Prostate gland (tissue), 2 donors: ENCODE results near the gene NUAK1. TPM values are rescaled to one million over a fixed set of nuclear protein-coding genes. Genes with fewer than 3 reads are reported as not detected.
A peak's percentile ranks its signal among the peaks of the same experiment; 100 is the strongest.

Source experiments
- DNase-seq: peaks from one replicate; pipeline ENCODE4 v3.0.0-alpha.2; 2019; ENCODE audit warnings: low spot score
- H3K27ac ChIP-seq, 2 donors: fragments of 200-600 bp; sonication (generic); 2 replicates each; pipeline ENCODE4 v1.5.1; 2017 to 2019
- H3K27me3 ChIP-seq: fragments of 200-600 bp; sonication (generic); replicated peaks from 2 replicates; pipeline ENCODE4 v1.5.1; 2019; ENCODE audit not compliant: insufficient read depth
- H3K36me3 ChIP-seq, 2 donors: fragments of 200-600 bp; sonication (generic); 1 replicate in 1 of 2; 2 replicates in 1 of 2; pipeline versions ENCODE4 v1.5.1 to v1.8.1; 2017 to 2019
- H3K4me1 ChIP-seq: fragments of 200-600 bp; sonication (generic); replicated peaks from 2 replicates; pipeline ENCODE4 v1.5.1; 2019
- H3K4me3 ChIP-seq, 2 donors: fragments of 200-600 bp; sonication (generic); 2 replicates each; pipeline ENCODE4 v1.5.1; 2017 to 2019
- H3K9me3 ChIP-seq: fragments of 200-600 bp; sonication (generic); 2 replicates; pipeline ENCODE4 v1.5.1; 2017
- CTCF ChIP-seq, 4 experiments: fragments of 200-600 bp in 2 of 4; fragments of 450-650 bp in 2 of 4; sonication (generic) in 2 of 4; IDR thresholded peaks; 1 replicate in 3 of 4; 2 replicates in 1 of 4; pipeline ENCODE4 v1.5.1; 2016 to 2019; ENCODE audit warnings: antibody characterized with exemption in 4 of 4, mild to moderate bottlenecking in 2 of 4, moderate library complexity in 2 of 4
- POLR2A ChIP-seq: fragments of 450-650 bp; IDR thresholded peaks from one replicate; pipeline ENCODE4 v1.6.1; 2016; ENCODE audit warnings: antibody characterized with exemption, mild to moderate bottlenecking
- POLR2AphosphoS5 ChIP-seq: sonication (generic); formaldehyde crosslinking; IDR thresholded peaks from one replicate; pipeline ENCODE4 v1.6.1; 2017; ENCODE audit warnings: antibody characterized with exemption
- WGBS: methylation state at CpG from one replicate; pipeline ENCODE4 v1.1.5; 2018; 5-methylcytosine and 5-hydroxymethylcytosine counted together
- intact Hi-C: fragments of 100-400 bp; cut with DNase I; formaldehyde crosslinking; loops from one replicate; pipeline ENCODE4 v1.14.2; 2022
- total RNA-seq, 2 donors: library from RNA; depleted of rRNA; stranded (reverse); fragments of >200 nt; gene quantifications; one replicate each; pipeline ENCODE4 v1.1.0, GENCODE V29; 2016

NUAK1 gene
- total RNA-seq, 2 donors from 2014 or later, result 9.6 to 16.0 TPM

GRCh38 chr12:106097011-106097410 is 41.7 kb downstream of the NUAK1 start:
- Histone ChIP-seq H3K27ac (no peak overlapping the region), H3K4me3 (no peak overlapping the region), H3K4me1 (peaks cover 5% of the 10 kb centered on the region), H3K36me3 (no peaks in the 10 kb centered on the region), H3K27me3 (no peaks in the 10 kb centered on the region), H3K9me3 (no peaks in the 10 kb centered on the region)
- TF ChIP-seq CTCF (IDR thresholded peaks at IDR 0.05) (no peak), POLR2AphosphoS5 (no peak), POLR2A (no peak)
- 81% methylated on average over 2 of the region's 2 CpGs for WGBS
- no peak for DNase-seq
- intact Hi-C loops, result no loop called here

GRCh38 chr12:106096376-106096775 is 42.4 kb downstream of the NUAK1 start:
- intact Hi-C loops, result no loop called here
- no peak overlapping the region for H3K4me3 ChIP-seq
- no peaks in the 10 kb centered on the region for H3K36me3 ChIP-seq
- no peaks in the 10 kb centered on the region for H3K27me3 ChIP-seq
- DNase-seq, result peak; percentile 82
- peak overlapping the region in 1 of 2 donors; percentile 1 for H3K27ac ChIP-seq
- 23% methylated on average over 12 of the region's 12 CpGs for WGBS
- TF ChIP-seq POLR2A (no peak), POLR2AphosphoS5 (peak; percentile 89)
- no peaks in the 10 kb centered on the region for H3K9me3 ChIP-seq
- H3K4me1 ChIP-seq, result peaks cover 5% of the 10 kb centered on the region

GRCh38 chr12:106094304-106094703 is 44.5 kb downstream of the NUAK1 start:
- no peak for DNase-seq
- H3K27me3 ChIP-seq, result no peaks in the 10 kb centered on the region
- no peak overlapping the region for H3K4me3 ChIP-seq
- 51% methylated on average over 5 of the region's 5 CpGs for WGBS
- H3K36me3 ChIP-seq, result no peaks in the 10 kb centered on the region
- H3K9me3 ChIP-seq, result no peaks in the 10 kb centered on the region
- H3K4me1 ChIP-seq, result peaks cover 5% of the 10 kb centered on the region
- H3K27ac ChIP-seq, result no peak overlapping the region
- TF ChIP-seq POLR2AphosphoS5 (no peak), CTCF (IDR thresholded peaks at IDR 0.05) (no peak), POLR2A (no peak)
- intact Hi-C loops, result no loop called here

- Histone ChIP-seq H3K9me3 (no peaks in the 10 kb centered on the region), H3K4me3 (no peak overlapping the region), H3K36me3 (no peaks in the 10 kb centered on the region), H3K27ac (no peak overlapping the region), H3K27me3 (no peaks in the 10 kb centered on the region), H3K4me1 (peaks cover 5% of the 10 kb centered on the region)
- 92% methylated on average over 6 of the region's 6 CpGs for WGBS
- DNase-seq, result no peak
- TF ChIP-seq CTCF (IDR thresholded peaks at IDR 0.05) (no peak), POLR2AphosphoS5 (no peak), POLR2A (no peak)
- intact Hi-C loops, result no loop called here
Measured at GRCh38 chr12:106093246-106093645, 45.5 kb downstream of the NUAK1 start.

- H3K27ac ChIP-seq, result peak overlapping the region in 1 of 2 donors; percentile 23
- 88% methylated on average over 6 of the region's 6 CpGs for whole genome bisulfite sequencing
- H3K4me3 ChIP-seq, result no peak overlapping the region
- H3K9me3 ChIP-seq, result no peaks in the 10 kb centered on the region
- intact Hi-C loops, result no loop called here
- H3K4me1 ChIP-seq, result no peaks in the 10 kb centered on the region
- no peak for DNase-seq
- TF ChIP-seq POLR2AphosphoS5, result no peak
- TF ChIP-seq CTCF (IDR thresholded peaks at IDR 0.05), result no peak
- H3K27me3 ChIP-seq, result no peaks in the 10 kb centered on the region
- no peaks in the 10 kb centered on the region for H3K36me3 ChIP-seq
Measured at GRCh38 chr12:106091446-106091820, 47.3 kb downstream of the NUAK1 start.
